ENCODE measurements around the gene IQGAP3.

IQGAP3 gene

DNA sequence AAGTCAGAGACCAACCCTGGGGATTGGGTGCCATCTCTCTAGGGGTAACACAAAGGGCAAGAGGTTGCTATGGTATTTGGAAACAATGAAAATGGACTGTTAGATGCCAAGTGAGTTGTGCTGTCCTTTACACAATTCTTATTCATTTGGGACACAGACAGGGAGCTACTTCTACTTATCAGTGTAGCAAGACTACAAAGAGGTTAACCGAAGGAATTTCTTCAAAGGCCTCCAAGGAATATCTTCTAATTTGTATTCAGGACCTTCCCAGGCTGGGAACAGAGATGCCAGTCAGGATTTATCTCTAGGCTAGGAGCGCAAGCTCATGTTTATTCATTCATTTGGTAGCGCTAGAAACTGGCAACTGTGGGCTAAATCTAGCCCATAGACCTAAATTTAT, 21.8 kb upstream of the IQGAP3 start:
- H3K23ac ChIP-seq (ENCODE audit: low read length), result no peak overlapping the region
- DNase-seq, result no peak
- no peak overlapping the region for H3K4me2 ChIP-seq (ENCODE audit: low read length)
- H3K36me3 ChIP-seq (ENCODE audit: control insufficient read depth in 1 of 2, insufficient read depth in 2 of 2, low read length in 2 of 2), result peaks cover 39 to 48% of the 10 kb centered on the region in 2 experiments
- no CpG with 5 or more reads among the region's 3 CpGs for WGBS (ENCODE audit: extremely low coverage, insufficient coverage, insufficient read length)
- H3K4me3 ChIP-seq (ENCODE audit: low read depth, low read length), result no peak overlapping the region
- H4K91ac ChIP-seq (ENCODE audit: low read depth, low read length), result no peak overlapping the region
- peaks cover 6% of the 10 kb centered on the region for H3K79me2 ChIP-seq (ENCODE audit: control insufficient read depth, insufficient read depth, low read length, poor library complexity)
- no peak overlapping the region for H3K27ac ChIP-seq (ENCODE audit: low read depth, low read length)
- H3K9me3 ChIP-seq (ENCODE audit: insufficient read depth, low read depth, low read length), result no peaks in the 10 kb centered on the region
- H2BK5ac ChIP-seq (ENCODE audit: low read depth, low read length, poor library complexity), result no peak overlapping the region
- no peak overlapping the region for H2BK12ac ChIP-seq (ENCODE audit: low read length)
- H3K4me1 ChIP-seq (ENCODE audit: control insufficient read depth in 1 of 2, insufficient read depth in 2 of 2, low read length in 2 of 2), result peaks cover 3 to 8% of the 10 kb centered on the region in 2 experiments
- H4K8ac ChIP-seq (ENCODE audit: low read depth, low read length), result no peak overlapping the region
- no peak overlapping the region for H2AFZ ChIP-seq (ENCODE audit: insufficient read depth, low read length, poor library complexity)
- no peak overlapping the region for H4K12ac ChIP-seq (ENCODE audit: low read depth, low read length)
- no peaks in the 10 kb centered on the region for H3K27me3 ChIP-seq (ENCODE audit: insufficient read depth, low read length)
- no peak overlapping the region for H2BK120ac ChIP-seq (ENCODE audit: insufficient read depth, low read length, poor library complexity)
- no peak overlapping the region for H3K14ac ChIP-seq (ENCODE audit: low read length)
- H3K18ac ChIP-seq (ENCODE audit: low read length), result no peak overlapping the region
- no peak overlapping the region for H2AK5ac ChIP-seq (ENCODE audit: low read length)
- H3K79me1 ChIP-seq (ENCODE audit: low read length), result peaks cover 6% of the 10 kb centered on the region
- no peak overlapping the region for H3K4ac ChIP-seq (ENCODE audit: low read depth, low read length)
- H3K9ac ChIP-seq (ENCODE audit: low read length), result no peak overlapping the region

DNA sequence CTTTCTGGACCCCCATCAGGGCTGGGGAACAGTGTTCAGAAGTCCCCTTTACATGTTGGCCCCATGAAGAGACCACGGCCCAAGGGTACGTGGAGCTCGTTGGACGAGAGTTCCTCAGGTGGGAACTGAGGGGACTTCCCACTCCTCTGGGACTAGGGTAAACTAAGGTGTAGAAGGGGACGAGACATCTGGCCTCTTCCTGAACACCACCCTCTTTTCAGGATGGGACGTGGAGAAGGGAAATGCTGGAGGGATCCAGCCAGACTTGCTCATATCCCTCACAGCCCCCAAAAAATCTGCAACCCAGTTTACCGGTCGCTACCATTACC, 21.3 kb upstream of the IQGAP3 start:
- Histone ChIP-seq H3K27ac (ENCODE audit: low read depth, low read length) (no peak overlapping the region), H2AFZ (ENCODE audit: insufficient read depth, low read length, poor library complexity) (no peak overlapping the region), H3K27me3 (ENCODE audit: insufficient read depth, low read length) (no peaks in the 10 kb centered on the region), H4K12ac (ENCODE audit: low read depth, low read length) (no peak overlapping the region), H4K8ac (ENCODE audit: low read depth, low read length) (no peak overlapping the region), H2AK5ac (ENCODE audit: low read length) (no peak overlapping the region), H3K18ac (ENCODE audit: low read length) (no peak overlapping the region), H4K91ac (ENCODE audit: low read depth, low read length) (no peak overlapping the region), H3K23ac (ENCODE audit: low read length) (no peak overlapping the region), H3K4me1 (ENCODE audit: control insufficient read depth in 1 of 2, insufficient read depth in 2 of 2, low read length in 2 of 2) (peaks cover 3 to 8% of the 10 kb centered on the region in 2 experiments), H2BK5ac (ENCODE audit: low read depth, low read length, poor library complexity) (no peak overlapping the region), H3K4me3 (ENCODE audit: low read depth, low read length) (no peak overlapping the region), H3K79me1 (ENCODE audit: low read length) (peaks cover 6% of the 10 kb centered on the region), H3K36me3 (ENCODE audit: control insufficient read depth in 1 of 2, insufficient read depth in 2 of 2, low read length in 2 of 2) (peaks cover 37 to 48% of the 10 kb centered on the region in 2 experiments), H2BK120ac (ENCODE audit: insufficient read depth, low read length, poor library complexity) (no peak overlapping the region), H3K4me2 (ENCODE audit: low read length) (no peak overlapping the region), H2BK12ac (ENCODE audit: low read length) (no peak overlapping the region), H3K9me3 (ENCODE audit: insufficient read depth, low read depth, low read length) (no peaks in the 10 kb centered on the region), H3K79me2 (ENCODE audit: control insufficient read depth, insufficient read depth, low read length, poor library complexity) (peaks cover 6% of the 10 kb centered on the region), H3K9ac (ENCODE audit: low read length) (no peak overlapping the region), H3K4ac (ENCODE audit: low read depth, low read length) (no peak overlapping the region), H3K14ac (ENCODE audit: low read length) (no peak overlapping the region)
- DNase-seq, result no peak
- WGBS (ENCODE audit: extremely low coverage, insufficient coverage, insufficient read length), result no CpG with 5 or more reads among the region's 8 CpGs

DNA sequence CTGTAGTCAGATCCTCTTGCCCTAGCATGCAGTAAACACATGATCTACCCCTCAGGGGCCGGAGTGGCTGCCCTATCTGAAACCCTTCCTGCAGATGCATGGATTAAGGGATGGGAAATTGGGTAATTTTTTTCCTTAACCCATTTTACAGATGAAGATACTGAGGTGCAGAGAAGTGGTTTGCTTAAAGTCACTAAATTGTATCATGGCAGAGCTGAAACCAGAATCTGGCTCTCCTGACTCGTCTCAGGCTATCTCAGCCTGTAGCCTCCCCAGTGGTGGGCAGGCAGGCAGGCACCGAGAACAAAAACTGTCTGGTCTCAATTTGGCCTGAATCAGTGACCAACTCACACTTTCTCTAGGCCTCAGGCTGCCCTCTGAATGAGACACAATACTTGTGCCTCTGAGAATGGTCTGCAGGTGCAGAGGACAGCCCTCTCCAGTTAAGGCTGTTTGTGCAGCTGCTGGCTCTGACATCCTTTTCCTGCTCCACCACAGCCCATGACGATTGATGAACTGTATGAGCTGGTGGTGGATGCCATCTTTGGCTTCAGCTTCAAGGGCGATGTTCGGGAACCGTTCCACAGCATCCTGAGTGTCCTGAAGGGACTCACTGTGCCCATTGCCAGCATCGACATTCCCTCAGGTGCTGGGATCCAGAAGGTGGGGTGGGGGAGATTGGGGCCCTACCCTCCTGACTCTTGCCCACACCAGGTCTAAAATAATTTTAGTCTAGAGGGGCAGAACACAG, 20.7 kb upstream of the IQGAP3 start:
- no peak for DNase-seq
- Histone ChIP-seq H3K79me1 (ENCODE audit: low read length) (peaks cover 6% of the 10 kb centered on the region), H4K12ac (ENCODE audit: low read depth, low read length) (no peak overlapping the region), H3K79me2 (ENCODE audit: control insufficient read depth, insufficient read depth, low read length, poor library complexity) (peaks cover 6% of the 10 kb centered on the region), H3K36me3 (ENCODE audit: control insufficient read depth in 1 of 2, insufficient read depth in 2 of 2, low read length in 2 of 2) (peaks cover 34 to 45% of the 10 kb centered on the region in 2 experiments), H3K27me3 (ENCODE audit: insufficient read depth, low read length) (no peaks in the 10 kb centered on the region), H4K8ac (ENCODE audit: low read depth, low read length) (no peak overlapping the region), H2BK120ac (ENCODE audit: insufficient read depth, low read length, poor library complexity) (no peak overlapping the region), H3K14ac (ENCODE audit: low read length) (no peak overlapping the region), H4K91ac (ENCODE audit: low read depth, low read length) (no peak overlapping the region), H2BK12ac (ENCODE audit: low read length) (no peak overlapping the region), H3K18ac (ENCODE audit: low read length) (no peak overlapping the region), H2AK5ac (ENCODE audit: low read length) (no peak overlapping the region), H3K4me1 (ENCODE audit: control insufficient read depth in 1 of 2, insufficient read depth in 2 of 2, low read length in 2 of 2) (peaks cover 3 to 8% of the 10 kb centered on the region in 2 experiments), H3K9me3 (ENCODE audit: insufficient read depth, low read depth, low read length) (no peaks in the 10 kb centered on the region), H3K4ac (ENCODE audit: low read depth, low read length) (no peak overlapping the region), H2AFZ (ENCODE audit: insufficient read depth, low read length, poor library complexity) (no peak overlapping the region), H3K27ac (ENCODE audit: low read depth, low read length) (no peak overlapping the region), H3K23ac (ENCODE audit: low read length) (no peak overlapping the region), H2BK5ac (ENCODE audit: low read depth, low read length, poor library complexity) (no peak overlapping the region), H3K4me2 (ENCODE audit: low read length) (no peak overlapping the region), H3K9ac (ENCODE audit: low read length) (no peak overlapping the region), H3K4me3 (ENCODE audit: low read depth, low read length) (no peak overlapping the region)
- WGBS (ENCODE audit: extremely low coverage, insufficient coverage, insufficient read length), result no CpG with 5 or more reads among the region's 8 CpGs

DNA sequence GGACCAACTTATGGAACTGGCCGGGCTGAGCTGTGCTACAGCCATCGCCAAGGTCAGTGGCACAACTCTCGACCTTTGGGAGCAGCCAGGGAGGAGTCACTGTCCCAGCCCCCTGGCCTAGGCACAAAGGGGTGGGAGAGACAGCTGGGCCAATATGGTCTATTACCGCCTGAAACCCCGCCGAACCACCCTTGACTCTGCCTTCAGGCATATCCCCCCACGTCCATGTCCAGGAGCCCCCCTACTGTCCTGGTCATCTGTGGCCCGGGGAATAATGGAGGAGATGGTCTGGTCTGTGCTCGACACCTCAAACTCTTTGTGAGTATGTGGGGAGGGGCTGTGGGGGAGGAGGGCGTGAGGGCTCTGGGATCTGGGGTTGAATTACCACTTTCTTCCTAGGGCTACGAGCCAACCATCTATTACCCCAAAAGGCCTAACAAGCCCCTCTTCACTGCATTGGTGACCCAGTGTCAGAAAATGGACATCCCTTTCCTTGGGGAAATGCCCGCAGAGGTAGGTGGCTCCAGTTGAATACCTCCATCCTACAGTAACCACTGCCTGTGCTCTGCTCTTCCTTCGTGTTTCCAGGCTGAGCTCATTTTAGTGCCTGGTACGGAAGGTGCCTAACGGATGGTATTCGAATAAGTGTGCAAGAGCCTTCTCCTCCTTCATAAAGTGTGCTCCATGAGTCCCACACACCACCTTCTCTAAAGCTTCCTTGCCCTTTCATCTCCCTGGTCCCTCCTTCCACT, 20.0 kb upstream of the IQGAP3 start:
- no peaks in the 10 kb centered on the region for H3K27me3 ChIP-seq (ENCODE audit: insufficient read depth, low read length)

More for the DNA sequence above, 20.0 kb upstream of the IQGAP3 start:
- H3K9ac ChIP-seq (ENCODE audit: low read length), result peak overlapping the region; percentile 82
- peak overlapping the region; percentile 65 for H4K91ac ChIP-seq (ENCODE audit: low read depth, low read length)
- H2BK5ac ChIP-seq (ENCODE audit: low read depth, low read length, poor library complexity), result no peak overlapping the region
- H4K12ac ChIP-seq (ENCODE audit: low read depth, low read length), result peak overlapping the region; percentile 90
- peaks cover 6% of the 10 kb centered on the region for H3K79me1 ChIP-seq (ENCODE audit: low read length)
- H2BK120ac ChIP-seq (ENCODE audit: insufficient read depth, low read length, poor library complexity), result no peak overlapping the region
- H3K23ac ChIP-seq (ENCODE audit: low read length), result no peak overlapping the region
- peak overlapping the region; percentile 80 for H3K14ac ChIP-seq (ENCODE audit: low read length)
- H3K4me2 ChIP-seq (ENCODE audit: low read length), result peak overlapping the region; percentile 93
- peaks cover 29 to 37% of the 10 kb centered on the region in 2 experiments for H3K36me3 ChIP-seq (ENCODE audit: control insufficient read depth in 1 of 2, insufficient read depth in 2 of 2, low read length in 2 of 2)
- H3K4ac ChIP-seq (ENCODE audit: low read depth, low read length), result peak overlapping the region; percentile 30
- H3K18ac ChIP-seq (ENCODE audit: low read length), result peak overlapping the region; percentile 91
- no CpG with 5 or more reads among the region's 16 CpGs for WGBS (ENCODE audit: extremely low coverage, insufficient coverage, insufficient read length)
- peak overlapping the region; percentile 42 for H2AFZ ChIP-seq (ENCODE audit: insufficient read depth, low read length, poor library complexity)
- peaks cover 6% of the 10 kb centered on the region for H3K79me2 ChIP-seq (ENCODE audit: control insufficient read depth, insufficient read depth, low read length, poor library complexity)
- no peak for DNase-seq
- no peaks in the 10 kb centered on the region for H3K9me3 ChIP-seq (ENCODE audit: insufficient read depth, low read depth, low read length)
- no peak overlapping the region for H2BK12ac ChIP-seq (ENCODE audit: low read length)
- H2AK5ac ChIP-seq (ENCODE audit: low read length), result peak overlapping the region; percentile 16
- H3K4me3 ChIP-seq (ENCODE audit: low read depth, low read length), result peak overlapping the region; percentile 79
- peaks cover 3 to 8% of the 10 kb centered on the region in 2 experiments for H3K4me1 ChIP-seq (ENCODE audit: control insufficient read depth in 1 of 2, insufficient read depth in 2 of 2, low read length in 2 of 2)
- H4K8ac ChIP-seq (ENCODE audit: low read depth, low read length), result peak overlapping the region; percentile 89
- H3K27ac ChIP-seq (ENCODE audit: low read depth, low read length), result no peak overlapping the region
